Fibroblast of upper back skin (primary cell): ENCODE data around the gene ARHGAP26.

Experiments used
- DNase-seq: peaks from one replicate; pipeline ENCODE4 v3.0.0-alpha.2; 2013

The ARHGAP26 gene

GRCh38 chr5:142853682-142854081 is 83.5 kb downstream of the ARHGAP26 start:
- DNase-seq: no peak

DNA sequence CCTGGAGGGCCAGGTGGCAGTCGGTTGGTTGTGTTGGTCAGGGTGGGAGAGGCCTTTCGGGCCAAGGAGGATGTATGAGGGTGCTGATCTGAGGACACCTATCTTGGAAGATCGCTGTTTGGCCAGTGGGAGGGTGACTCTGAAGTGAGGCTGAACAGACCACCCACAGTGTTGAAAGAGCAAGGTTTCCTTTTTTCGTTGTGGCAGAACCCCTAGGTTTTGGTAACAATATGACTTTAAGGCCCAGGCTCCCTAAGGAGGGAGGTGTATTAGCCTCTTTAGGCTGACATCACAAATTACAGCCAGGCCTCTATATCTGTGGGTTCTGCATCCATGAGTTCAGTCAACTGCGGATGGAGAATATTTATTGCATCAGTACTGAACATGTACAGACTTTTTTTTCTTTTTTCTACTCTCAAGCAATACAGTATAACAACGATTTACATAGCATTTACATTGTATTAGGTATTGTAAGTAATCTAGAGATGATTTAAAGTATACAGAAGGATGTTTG is 86.1 kb downstream of the ARHGAP26 start:
- DNase-seq: no peak

GRCh38 chr5:142857405-142857804 is 87.2 kb downstream of the ARHGAP26 start:
- no peak for DNase-seq

GRCh38 chr5:142859037-142859436 is 88.9 kb downstream of the ARHGAP26 start:
- no peak for DNase-seq

- DNase-seq: no peak
Observed at GRCh38 chr5:142860270-142860669, 90.1 kb downstream of the ARHGAP26 start.

- no peak for DNase-seq
Observed at GRCh38 chr5:142861011-142861410, 90.8 kb downstream of the ARHGAP26 start.

- DNase-seq: no peak
Observed at GRCh38 chr5:142862594-142862993, 92.4 kb downstream of the ARHGAP26 start.

- DNase-seq: no peak
Observed at GRCh38 chr5:142863856-142864255, 93.7 kb downstream of the ARHGAP26 start.

DNA sequence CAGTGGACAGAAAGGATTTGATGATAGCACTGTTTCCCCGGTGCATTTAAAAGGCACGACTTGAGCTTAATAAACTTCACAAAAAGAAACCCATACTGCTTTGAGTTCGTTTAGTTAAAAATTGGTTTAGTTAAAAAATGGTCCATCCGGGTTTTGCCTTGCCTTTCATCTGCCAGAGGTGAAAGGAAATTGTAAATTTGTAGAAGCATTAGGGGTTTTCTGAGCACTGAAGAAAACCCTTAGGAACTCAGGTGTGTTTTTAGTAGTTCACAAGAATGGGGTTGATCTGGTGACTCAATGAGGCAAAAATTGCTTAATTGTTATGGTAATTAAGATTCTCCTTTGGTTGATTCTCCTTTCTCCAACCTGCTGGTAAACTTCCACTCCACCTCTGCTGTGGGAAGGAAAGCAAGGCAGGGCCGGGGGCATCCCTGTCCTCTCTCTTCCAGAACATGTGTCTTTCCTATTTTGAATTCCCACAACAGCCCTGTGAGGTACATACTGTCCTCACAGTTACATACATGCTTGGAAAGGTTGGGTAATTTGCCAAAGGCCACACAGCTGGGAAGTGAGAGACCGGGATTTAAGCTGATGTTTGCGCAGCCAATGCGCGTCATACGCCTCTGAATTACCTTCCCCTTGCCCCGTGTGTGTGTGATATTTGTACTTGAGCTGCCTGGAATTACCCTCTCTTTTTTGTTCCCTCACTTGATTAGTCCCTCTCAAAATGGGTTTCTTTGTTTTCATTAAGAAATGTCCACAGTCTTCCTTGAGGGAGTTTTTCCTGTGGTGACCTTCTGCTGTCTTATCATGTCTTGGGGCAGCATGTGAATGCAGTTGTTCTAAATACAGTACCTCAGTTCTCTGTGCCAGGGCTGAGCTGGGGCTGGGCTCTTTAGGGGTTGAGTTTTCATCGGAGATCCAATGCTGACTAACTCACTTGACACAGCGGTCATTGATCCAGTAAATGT is 94.4 kb downstream of the ARHGAP26 start:
- no peak for DNase-seq

DNA sequence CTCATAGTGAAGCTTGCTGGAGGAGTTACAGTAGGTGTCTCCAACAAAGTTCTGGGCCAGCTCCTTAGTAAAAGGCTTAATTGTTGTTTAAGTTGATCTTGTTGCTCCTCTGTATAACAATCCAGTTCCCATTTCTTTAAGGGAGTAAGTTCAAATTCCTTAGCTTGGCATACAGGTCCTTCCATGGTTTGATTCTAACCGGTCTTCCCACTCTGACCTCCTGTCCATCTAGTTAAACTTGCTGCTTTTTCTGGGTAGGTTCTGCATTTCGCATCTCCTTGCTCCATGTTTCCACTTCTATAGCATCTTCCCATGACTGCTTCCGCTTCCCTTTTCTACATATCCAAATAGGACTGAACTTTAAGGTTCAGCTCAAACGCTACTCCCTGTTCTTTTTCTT is 95.5 kb downstream of the ARHGAP26 start:
- no peak for DNase-seq

GRCh38 chr5:142866563-142867275 is 96.5 kb downstream of the ARHGAP26 start:
- DNase-seq: peak; percentile 66

DNA sequence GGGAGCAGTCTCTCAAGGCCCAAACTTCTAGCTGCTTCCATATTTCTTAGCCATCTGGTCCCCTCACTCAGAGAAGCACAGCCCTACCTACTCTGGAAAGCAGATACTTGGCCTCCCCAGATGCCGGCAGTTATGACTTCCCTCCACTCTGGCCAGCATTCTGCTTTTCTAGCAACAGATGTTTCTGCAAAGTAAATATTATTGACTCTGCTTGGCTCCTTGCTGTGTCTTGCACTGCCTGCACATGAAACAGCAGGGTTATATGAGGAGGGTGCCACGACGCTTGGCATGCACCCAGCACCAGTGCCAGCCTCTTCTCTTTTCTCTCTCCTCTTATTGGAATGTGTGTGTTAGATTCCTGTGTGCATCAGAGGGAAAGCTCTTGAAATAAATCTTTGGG is 99.7 kb downstream of the ARHGAP26 start:
- DNase-seq: no peak

DNA sequence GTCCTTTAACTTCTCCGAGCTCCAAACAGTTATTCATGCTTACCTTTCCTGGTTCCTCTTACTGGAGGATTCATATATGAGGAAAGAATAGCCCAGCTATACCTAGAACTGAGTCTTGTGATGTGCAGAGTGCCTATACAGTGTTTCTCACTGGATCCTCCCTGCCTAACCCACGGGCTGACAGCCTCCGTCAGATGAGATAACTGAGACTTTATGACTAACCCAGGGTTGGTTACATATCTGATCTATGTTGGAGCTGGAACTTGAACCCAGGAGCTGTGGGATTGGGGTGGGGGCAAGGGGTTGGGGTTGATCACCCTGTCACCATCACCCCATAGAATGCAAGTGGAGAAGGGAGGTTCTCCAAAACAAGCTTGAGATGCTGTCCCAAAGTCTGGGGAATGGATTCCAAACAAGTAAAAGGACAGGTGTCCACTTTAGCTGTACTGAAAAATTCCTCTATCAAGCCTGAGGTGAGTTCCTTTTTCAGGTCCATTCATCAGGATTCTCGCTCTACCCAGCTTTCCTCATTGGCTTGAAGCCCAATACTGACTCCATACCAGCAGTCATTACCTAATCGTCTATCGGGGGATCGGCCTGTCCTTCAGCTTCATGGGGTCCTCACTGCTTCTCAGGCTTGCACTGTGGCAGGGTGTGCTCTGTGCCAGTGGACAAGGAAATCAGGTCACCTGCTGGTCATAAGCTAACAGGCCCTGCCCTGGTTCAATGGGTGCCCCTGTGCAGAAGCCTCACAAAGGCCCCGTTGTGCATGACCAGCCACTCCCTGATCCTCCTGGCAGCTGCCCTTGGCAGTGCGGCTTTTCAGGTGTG is 100.6 kb downstream of the ARHGAP26 start:
- no peak for DNase-seq

DNA sequence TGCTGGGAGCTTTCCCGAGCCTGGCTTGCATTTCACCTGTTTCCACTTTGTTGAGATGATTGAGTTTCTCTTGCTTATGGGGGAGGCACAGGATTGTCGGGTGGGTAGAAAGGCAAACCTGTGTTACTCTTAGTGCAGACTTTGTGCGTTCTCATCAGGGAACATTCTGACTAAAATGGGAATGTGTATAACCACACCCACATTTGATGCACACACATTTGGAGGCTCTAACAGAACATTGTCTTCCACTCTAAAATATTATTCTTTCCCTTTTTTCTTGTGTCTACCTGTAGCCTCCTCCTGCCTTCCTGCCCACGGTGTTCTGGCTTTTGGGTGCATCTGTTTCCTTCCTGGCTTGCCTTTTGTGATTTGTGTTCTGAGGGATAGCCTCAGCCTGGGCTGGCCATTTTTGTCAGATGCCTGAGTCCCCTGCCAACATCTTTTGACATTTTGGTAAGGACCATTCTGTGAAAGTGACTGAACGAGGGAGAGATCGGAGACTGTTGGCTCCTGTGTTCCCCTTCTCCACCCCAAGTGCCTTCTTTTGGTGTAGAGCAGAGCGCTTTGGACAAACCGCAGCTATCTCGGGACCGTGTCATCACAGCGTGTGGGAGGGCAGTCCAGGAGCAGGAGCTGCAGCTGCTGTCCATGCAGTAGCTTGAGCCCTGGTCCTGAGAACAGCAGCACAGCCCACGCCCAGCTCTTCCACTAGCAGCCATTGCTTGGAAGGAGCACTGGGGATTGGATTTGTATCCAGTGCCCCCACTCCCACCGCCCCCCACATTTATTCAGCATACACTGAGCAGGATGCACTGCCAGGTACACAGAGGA is 101.4 kb downstream of the ARHGAP26 start:
- DNase-seq: no peak

- DNase-seq: no peak
Observed at GRCh38 chr5:142872217-142872616, 102.0 kb downstream of the ARHGAP26 start.

DNA sequence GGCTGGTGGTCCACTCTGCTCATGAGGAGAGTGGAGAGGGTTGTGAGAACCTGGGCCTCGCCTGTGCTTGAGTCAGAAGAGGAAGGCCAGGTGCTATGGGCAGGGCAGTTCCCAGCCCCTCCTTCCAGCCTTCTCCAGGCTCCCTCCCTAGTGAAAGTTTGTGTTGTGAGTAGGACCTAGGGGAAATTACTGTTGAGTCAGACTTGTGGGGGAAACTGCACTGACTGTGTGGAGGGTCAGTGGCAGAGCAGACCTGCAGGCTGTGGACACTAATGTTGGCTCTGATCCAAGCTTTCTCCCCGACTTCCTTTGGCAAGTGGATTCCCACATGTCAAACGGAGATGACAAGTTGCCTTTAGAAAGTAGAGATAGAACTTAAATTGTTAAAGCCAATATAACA is 102.6 kb downstream of the ARHGAP26 start:
- peak; percentile 39 for DNase-seq

GRCh38 chr5:142873831-142874230 is 103.7 kb downstream of the ARHGAP26 start:
- DNase-seq: no peak

DNA sequence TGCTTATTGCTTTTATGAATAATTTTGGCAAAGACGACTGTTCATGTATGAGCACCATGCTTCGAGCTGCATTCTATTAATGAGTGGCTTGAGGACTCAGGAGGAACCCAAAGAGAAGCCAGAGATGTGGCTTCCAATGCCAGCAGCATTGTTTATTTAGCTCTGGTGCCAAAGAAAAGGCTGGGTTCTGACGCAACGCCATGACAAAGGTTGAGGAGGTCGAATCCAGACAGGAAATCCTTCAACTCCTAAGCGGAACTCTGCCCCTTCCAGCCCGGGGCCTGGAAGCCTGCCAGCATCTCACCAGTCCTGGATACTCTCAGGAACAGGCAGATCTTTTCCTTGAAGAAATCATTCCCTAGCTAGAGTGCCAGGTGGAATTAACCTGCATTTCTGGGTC is 104.4 kb downstream of the ARHGAP26 start:
- DNase-seq: no peak

- no peak for DNase-seq
Observed at GRCh38 chr5:142875936-142876335, 105.8 kb downstream of the ARHGAP26 start.

GRCh38 chr5:142876817-142877216 is 106.6 kb downstream of the ARHGAP26 start:
- DNase-seq: no peak

DNA sequence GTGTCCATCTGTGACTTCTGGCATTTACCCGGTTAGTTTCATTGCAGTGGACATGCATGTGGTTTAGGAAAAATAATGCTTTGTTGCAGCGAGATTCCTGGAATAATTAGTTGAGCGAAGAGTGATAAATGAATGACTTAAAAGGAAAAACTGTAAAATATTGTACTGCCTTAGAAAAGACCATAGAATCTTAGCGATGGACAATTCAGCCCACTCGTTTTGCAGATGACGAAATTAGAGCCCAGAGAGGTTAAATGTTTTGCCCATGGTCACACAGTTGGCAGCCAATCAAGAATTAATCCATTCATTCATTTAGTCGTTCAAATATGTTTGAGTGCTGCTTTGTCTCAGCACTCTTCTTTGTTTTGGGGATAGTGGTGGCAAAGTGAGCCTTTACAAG is 107.9 kb downstream of the ARHGAP26 start:
- DNase-seq: no peak

DNA sequence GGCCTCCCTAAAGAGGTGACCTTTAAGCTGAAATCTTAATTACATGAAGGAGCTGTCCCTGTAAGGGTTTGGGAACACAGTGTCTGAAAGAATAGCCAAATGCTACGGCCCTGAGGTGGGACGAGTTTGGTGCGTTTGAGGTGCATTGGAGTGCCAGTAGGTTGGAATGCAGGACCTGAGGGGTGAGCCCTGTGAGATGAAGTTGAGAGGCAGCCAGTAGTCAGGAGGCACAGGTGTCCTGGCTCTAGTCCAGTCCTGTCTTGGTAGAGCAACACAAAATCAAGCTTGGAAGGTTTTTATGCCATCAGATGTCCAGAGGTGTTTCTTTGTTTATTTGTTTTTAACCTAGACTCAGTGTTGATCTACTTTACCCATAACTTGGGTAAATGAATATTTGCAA is 108.5 kb downstream of the ARHGAP26 start:
- no peak for DNase-seq
